Body of pancreas (tissue), 4 donors: ENCODE data around the gene CGB7. TPM values are rescaled to one million over a fixed set of nuclear protein-coding genes. Genes with fewer than 3 reads are reported as not detected.
"Not testable (repeated sequence)": the region's sequence is repeated elsewhere in the genome, so short reads cannot be mapped to it uniquely, and the experiment has no call there.

ENCODE experiments used
- ATAC-seq: fragments of 150-250 bp; one replicate; pipeline ENCODE4 v1.9.1; 2016
- DNase-seq, 4 donors: peaks; one replicate each; pipeline ENCODE4 v3.0.0-alpha.2; 2019
- H3K27ac ChIP-seq, 4 donors: fragments of 200-600 bp; sonication (generic); 1 replicate in 3 of 4; 2 replicates in 1 of 4; pipeline versions ENCODE4 v1.5.1 to v1.6.1; 2016 to 2019; ENCODE audit warnings: mild to moderate bottlenecking in 1 of 4, mixed read lengths in 1 of 4, moderate library complexity in 1 of 4
- H3K27me3 ChIP-seq, 2 donors: fragments of 200-600 bp; sonication (generic); one replicate each; pipeline ENCODE4 v1.6.0; 2016; ENCODE audit warnings: mild to moderate bottlenecking in 1 of 2
- H3K36me3 ChIP-seq, 2 donors: fragments of 200-600 bp; sonication (generic); replicated peaks in 1 of 2; 2 replicates each; pipeline ENCODE4 v1.5.1; 2016; ENCODE audit warnings: low read depth in 2 of 2; ENCODE audit not compliant: insufficient read depth in 1 of 2
- H3K4me1 ChIP-seq: fragments of 200-600 bp; sonication (generic); one replicate; pipeline ENCODE4 v1.6.0; 2016
- H3K4me3 ChIP-seq, 2 donors: fragments of 200-600 bp; sonication (generic); 1 replicate in 1 of 2; 2 replicates in 1 of 2; pipeline ENCODE4 v1.5.1; 2016 to 2019
- H3K9me3 ChIP-seq, 3 donors: fragments of 200-600 bp; sonication (generic); 1 replicate in 2 of 3; 2 replicates in 1 of 3; pipeline ENCODE4 v1.5.1; 2016
- POLR2A ChIP-seq, 3 donors: fragments of 450-650 bp; IDR thresholded peaks; one replicate each; pipeline ENCODE4 v1.6.1; 2016; ENCODE audit warnings: antibody characterized with exemption in 3 of 3, mild to moderate bottlenecking in 2 of 3
- WGBS, 2 donors: methylation state at CpG; one replicate each; pipeline ENCODE4 v1.1.5; 2017; 5-methylcytosine and 5-hydroxymethylcytosine counted together
- intact Hi-C: fragments of 100-400 bp; cut with DNase I; formaldehyde crosslinking; loops from one replicate; pipeline ENCODE4 v1.15.1; 2023
- total RNA-seq, 2 donors: library from RNA; depleted of rRNA; stranded (reverse); fragments of >200 nt; gene quantifications; one replicate each; pipeline ENCODE4 v1.1.0, GENCODE V29; 2016
- TF ChIP-seq, protein P1 (sequence below), 7 experiments: fragments of 450-650 bp in 4 of 7; fragments of 200-600 bp in 3 of 7; sonication (generic) in 3 of 7; IDR thresholded peaks; one replicate each; pipeline ENCODE4 v1.5.1; 2016 to 2019; ENCODE audit warnings: antibody characterized with exemption in 7 of 7

CGB7 gene
- total RNA-seq, 2 donors from 2014 or later: not detected

DNA sequence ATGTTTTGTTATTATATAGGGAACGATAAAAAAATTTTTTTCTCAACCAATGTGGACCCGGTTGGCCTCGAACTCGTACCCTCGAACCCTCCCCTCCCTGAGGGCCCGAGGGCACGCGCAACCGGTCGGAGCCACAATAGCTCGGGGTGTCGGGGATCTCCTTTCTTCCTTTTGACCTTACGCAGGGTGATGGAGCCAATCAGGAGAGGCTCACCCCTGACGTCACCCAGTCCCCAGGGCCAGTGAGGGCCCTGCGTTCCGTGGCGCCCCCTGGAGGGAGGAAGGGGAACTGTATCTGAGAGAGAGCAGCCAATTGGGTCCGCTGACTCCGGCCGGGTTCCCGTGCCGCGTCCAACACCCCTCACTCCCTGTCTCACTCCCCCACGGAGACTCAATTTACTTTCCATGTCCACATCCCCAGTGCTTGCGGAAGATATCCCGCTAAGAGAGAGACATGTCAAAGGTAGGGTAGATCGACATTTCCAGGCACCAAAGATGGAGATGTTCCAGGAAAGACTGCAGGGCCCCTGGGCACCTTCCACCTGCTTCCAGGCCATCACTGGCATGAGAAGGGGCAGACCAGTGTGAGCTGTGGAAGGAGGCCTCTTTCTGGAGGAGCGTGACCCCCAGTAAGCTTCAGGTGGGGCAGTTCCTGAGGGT, 25.8 kb downstream of the CGB7 start, which contains the start of gene CGB2:
Gene CGB2 (plus strand): TSS at position 249 of the 660 bp plus-strand sequence. CDS start 206 bp downstream, at position 455.
- H3K36me3 ChIP-seq, intact Hi-C loops, H3K4me1 ChIP-seq, H3K4me3 ChIP-seq, H3K27ac ChIP-seq, H3K27me3 ChIP-seq, H3K9me3 ChIP-seq: not testable (repeated sequence)
- DNase-seq (peak in 3 of 4 donors; percentile 50 to 71 (median 66)), ATAC-seq (peak; percentile 42)
- WGBS, 2 donors: 10 to 15% methylated on average over 17 to 28 of the region's 28 CpGs
- TF ChIP-seq, protein P1, sequence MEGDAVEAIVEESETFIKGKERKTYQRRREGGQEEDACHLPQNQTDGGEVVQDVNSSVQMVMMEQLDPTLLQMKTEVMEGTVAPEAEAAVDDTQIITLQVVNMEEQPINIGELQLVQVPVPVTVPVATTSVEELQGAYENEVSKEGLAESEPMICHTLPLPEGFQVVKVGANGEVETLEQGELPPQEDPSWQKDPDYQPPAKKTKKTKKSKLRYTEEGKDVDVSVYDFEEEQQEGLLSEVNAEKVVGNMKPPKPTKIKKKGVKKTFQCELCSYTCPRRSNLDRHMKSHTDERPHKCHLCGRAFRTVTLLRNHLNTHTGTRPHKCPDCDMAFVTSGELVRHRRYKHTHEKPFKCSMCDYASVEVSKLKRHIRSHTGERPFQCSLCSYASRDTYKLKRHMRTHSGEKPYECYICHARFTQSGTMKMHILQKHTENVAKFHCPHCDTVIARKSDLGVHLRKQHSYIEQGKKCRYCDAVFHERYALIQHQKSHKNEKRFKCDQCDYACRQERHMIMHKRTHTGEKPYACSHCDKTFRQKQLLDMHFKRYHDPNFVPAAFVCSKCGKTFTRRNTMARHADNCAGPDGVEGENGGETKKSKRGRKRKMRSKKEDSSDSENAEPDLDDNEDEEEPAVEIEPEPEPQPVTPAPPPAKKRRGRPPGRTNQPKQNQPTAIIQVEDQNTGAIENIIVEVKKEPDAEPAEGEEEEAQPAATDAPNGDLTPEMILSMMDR (IDR thresholded peaks at IDR 0.05): peak; percentile 12 to 62 (median 31)

DNA sequence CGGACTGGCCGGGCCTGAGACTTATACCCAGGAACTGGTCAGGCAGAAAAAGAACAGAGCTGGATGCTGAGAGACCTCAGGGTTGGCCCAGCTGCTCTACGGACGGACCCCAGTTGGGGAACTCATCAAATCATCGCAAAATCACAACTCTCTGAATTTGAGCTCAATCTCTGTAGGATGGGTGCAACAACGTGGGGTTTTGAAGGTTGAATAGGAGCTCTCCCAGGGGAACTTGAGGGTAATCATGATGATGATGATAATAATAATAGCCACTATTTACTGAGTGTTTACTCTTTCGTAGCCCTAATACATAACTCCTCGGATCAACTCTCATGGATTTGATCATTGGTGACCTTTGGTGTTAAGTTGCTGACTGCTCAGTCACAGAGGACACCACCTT, 27.2 kb downstream of the CGB7 start:
- H3K36me3 ChIP-seq, ATAC-seq, H3K27me3 ChIP-seq, H3K4me3 ChIP-seq, H3K4me1 ChIP-seq, DNase-seq, intact Hi-C loops, H3K27ac ChIP-seq, H3K9me3 ChIP-seq: not testable (repeated sequence)
- WGBS, 2 donors: 79 to 83% methylated on average over 5 to 6 of the region's 8 CpGs

DNA sequence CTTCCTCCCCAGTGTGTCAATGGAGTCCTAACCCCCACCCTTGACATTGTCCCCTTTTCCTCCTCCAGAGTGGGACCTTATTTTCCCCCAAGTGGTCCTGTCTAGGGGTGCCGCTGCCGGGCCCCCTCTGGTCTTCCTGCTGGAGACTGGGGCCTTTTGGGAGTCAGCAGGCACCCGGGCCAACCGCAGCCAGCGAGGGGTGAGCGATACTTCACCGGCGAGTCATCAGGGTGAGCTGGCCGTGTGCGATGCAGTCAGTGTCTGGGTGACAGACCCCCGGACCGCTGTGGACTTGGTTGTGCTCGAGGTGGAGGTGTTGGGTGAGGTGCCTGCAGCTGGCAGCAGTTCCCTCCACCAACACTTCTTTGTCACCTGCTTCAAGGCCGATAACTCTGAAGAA, 27.8 kb downstream of the CGB7 start:
- ATAC-seq, H3K4me3 ChIP-seq, intact Hi-C loops, H3K9me3 ChIP-seq, H3K4me1 ChIP-seq, H3K27ac ChIP-seq, DNase-seq, H3K36me3 ChIP-seq, H3K27me3 ChIP-seq: not testable (repeated sequence)
- 79 to 83% methylated on average over 3 to 14 of the region's 14 CpGs for WGBS, 2 donors

DNA sequence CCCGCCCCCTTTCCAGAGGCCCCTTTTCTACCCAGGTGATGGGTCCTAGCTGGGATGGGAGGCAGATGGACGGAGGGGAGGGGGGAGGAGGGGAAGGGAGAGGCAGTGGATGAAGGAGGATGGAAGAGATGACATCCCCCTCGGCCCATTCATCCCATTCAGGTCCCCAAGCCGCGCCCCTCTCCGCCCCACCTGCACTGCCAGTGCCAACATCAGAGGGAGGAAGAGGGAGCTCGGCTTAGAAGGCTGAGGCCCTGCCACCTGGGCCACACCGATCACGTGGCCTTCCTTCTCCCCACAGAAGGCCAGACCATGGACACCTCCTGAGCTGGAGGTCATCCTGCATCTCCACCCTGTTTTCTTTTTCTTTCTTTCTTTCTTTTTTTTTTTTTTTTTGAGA, 28.9 kb downstream of the CGB7 start:
- H3K27me3 ChIP-seq, ATAC-seq, H3K9me3 ChIP-seq, H3K4me3 ChIP-seq, H3K36me3 ChIP-seq, H3K27ac ChIP-seq, H3K4me1 ChIP-seq, DNase-seq, intact Hi-C loops: not testable (repeated sequence)
- WGBS, 2 donors: 66 to 84% methylated on average over 8 of the region's 9 CpGs

DNA sequence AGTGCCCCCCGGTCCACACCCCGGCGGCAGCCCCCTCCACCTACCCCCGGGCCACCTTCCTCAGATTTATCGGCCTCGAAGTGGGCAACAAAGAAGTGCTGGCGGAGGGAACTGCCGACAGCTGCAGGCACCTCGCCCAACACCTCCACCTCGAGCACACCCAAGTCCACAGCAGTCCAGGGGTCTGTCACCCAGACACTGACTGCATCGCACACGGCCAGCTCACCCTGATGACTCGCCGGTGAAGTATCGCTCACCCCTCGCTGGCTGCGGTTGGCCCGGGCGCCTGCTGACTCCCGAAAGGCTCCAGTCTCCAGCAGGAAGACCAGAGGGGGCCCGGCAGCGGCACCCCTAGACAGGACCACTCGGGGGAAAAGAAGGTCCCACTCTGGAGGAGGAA, 31.9 kb downstream of the CGB7 start:
- H3K9me3 ChIP-seq, H3K36me3 ChIP-seq, H3K4me3 ChIP-seq, H3K4me1 ChIP-seq, DNase-seq, ATAC-seq, H3K27me3 ChIP-seq, intact Hi-C loops, H3K27ac ChIP-seq: not testable (repeated sequence)
- WGBS, 2 donors: 48 to 68% methylated on average over 5 to 17 of the region's 23 CpGs

DNA sequence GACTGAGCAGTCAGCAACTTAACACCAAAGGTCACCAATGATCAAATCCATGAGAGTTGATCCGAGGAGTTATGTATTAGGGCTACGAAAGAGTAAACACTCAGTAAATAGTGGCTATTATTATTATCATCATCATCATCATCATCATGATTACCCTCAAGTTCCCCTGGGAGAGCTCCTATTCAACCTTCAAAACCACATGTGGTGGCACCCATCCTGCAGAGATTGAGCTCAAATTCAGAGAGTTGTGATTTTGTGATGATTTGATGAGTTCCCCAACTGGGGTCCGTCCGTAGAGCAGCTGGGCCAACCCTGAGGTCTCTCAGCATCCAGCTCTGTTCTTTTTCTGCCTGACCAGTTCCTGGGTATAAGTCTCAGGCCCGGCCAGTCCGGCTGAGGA, 32.5 kb downstream of the CGB7 start:
- H3K27ac ChIP-seq, DNase-seq, H3K27me3 ChIP-seq, H3K4me3 ChIP-seq, H3K4me1 ChIP-seq, H3K36me3 ChIP-seq, intact Hi-C loops, H3K9me3 ChIP-seq, ATAC-seq: not testable (repeated sequence)
- WGBS, 2 donors: 60 to 79% methylated on average over 2 to 4 of the region's 6 CpGs

DNA sequence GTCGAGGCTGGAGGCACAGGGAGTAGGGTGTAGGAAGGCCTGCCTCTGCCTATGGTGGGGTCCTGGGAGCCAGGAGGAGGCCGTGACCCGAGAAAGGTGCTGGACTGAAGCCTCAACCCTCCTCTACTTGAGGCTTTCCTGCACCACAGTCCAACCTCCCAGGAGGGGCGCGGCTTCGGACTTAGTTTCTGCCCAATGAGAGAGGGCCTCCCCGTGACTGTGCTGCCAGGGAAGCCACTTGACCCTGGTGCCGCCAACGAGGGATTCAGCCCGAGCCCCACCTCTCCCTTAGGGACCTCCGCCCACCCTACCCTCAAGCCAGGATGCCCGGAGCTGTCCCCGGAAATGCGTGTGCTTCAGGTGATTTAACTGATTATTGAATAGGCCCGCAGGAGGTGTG, 33.3 kb downstream of the CGB7 start, which contains the start of gene CGB3:
Gene CGB3 (minus strand): TSS at position 101 of the 400 bp plus-strand sequence. CDS start 362 bp downstream, outside the sequence.
- WGBS, 2 donors: 57 to 59% methylated on average over 2 to 13 of the region's 15 CpGs

DNA sequence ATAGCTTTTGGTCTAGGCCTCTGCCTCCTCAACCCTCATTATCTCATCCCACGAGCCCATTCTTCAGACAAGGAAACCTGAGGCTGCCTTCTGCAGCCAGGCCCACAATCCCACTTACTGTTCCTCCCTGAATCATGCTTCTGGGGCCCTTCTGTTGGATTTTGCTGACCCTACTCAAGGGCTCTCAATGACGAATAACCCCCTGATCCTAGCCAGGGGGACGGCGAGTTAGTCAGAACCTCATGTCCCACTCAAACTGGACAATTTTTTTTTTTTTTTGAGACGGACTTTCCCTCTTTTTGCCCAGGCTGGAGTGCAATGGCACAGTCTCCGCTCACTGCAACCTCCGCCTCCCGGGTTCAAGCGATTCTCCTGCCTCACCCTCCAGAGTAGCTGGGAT, 35.4 kb downstream of the CGB7 start:
- no peak for DNase-seq
- TF ChIP-seq, protein P1 (IDR thresholded peaks at IDR 0.05): no peak
- no peak for TF ChIP-seq POLR2A (IDR thresholded peaks at IDR 0.05)
- H3K9me3 ChIP-seq: no peaks in the 10 kb centered on the region
- WGBS, 2 donors: 87 to 89% methylated on average over 9 of the region's 9 CpGs
- no peaks in the 10 kb centered on the region for H3K27me3 ChIP-seq
- no peak for ATAC-seq
- intact Hi-C loops: no loop called here
- no peak overlapping the region for H3K4me3 ChIP-seq
- H3K27ac ChIP-seq: no peak overlapping the region
- no peaks in the 10 kb centered on the region for H3K36me3 ChIP-seq
- peaks cover 32% of the 10 kb centered on the region for H3K4me1 ChIP-seq

More for the DNA sequence above, 33.3 kb downstream of the CGB7 start, which contains the start of gene CGB3:
- H3K4me3 ChIP-seq, ATAC-seq, intact Hi-C loops, H3K9me3 ChIP-seq, H3K27me3 ChIP-seq, H3K27ac ChIP-seq, DNase-seq, H3K36me3 ChIP-seq: not testable (repeated sequence)
- H3K4me1 ChIP-seq: peaks cover 12% of the 10 kb centered on the region
